ENCODE data around the gene OSBPL9.

DNA sequence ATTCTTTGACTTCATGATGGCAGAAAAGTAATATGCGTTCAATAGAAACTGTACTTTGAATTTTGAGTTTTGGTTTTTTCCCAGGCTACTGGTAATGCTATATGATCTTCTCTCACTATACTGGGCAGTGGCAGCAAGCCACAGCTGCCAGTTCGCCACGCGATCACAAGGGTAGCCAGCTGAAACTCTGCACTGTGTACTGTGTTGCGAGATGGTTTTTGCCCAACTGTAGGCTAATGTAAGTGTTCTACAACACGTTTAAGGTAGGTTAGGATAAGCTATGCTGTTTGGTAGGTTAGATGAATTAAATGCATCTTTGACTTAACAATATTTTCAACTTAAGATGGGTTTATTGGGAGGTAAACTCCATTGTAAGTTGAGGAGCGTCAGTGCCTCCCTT is 138.5 kb downstream of the OSBPL9 start:
- TF ChIP-seq, protein P1, sequence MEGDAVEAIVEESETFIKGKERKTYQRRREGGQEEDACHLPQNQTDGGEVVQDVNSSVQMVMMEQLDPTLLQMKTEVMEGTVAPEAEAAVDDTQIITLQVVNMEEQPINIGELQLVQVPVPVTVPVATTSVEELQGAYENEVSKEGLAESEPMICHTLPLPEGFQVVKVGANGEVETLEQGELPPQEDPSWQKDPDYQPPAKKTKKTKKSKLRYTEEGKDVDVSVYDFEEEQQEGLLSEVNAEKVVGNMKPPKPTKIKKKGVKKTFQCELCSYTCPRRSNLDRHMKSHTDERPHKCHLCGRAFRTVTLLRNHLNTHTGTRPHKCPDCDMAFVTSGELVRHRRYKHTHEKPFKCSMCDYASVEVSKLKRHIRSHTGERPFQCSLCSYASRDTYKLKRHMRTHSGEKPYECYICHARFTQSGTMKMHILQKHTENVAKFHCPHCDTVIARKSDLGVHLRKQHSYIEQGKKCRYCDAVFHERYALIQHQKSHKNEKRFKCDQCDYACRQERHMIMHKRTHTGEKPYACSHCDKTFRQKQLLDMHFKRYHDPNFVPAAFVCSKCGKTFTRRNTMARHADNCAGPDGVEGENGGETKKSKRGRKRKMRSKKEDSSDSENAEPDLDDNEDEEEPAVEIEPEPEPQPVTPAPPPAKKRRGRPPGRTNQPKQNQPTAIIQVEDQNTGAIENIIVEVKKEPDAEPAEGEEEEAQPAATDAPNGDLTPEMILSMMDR (conservative IDR thresholded peaks at IDR 0.05; ENCODE audit: low read length) = no peak
- TF ChIP-seq EZH2phosphoT487 (IDR thresholded peaks at IDR 0.05; ENCODE audit: borderline replicate concordance, low read depth, low read length) = no peak

Measured in OCI-LY7 (cell line).